ENCODE data around the gene FYN.
A peak's percentile ranks its signal among the peaks of the same experiment; 100 is the strongest.

The FYN gene

DNA sequence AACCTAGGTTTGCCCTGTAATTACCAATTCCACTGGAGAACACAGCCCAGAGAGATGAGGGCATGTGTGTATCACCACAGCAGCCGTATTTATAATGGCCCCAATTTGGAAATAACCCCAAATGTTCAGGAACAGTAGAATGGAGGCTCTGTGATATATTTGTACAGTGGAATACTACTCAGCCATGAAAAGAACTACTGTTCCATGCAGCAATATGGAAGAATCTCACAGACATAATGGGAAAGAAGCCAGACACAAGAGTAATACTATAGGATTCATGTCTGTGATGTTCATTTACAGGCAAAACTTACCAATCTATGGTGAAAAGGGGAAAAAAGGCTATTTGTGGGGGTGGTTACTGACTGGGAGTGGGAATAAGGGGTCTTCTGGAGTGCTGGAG lies 183.8 kb downstream of the FYN start:
- no peak for DNase-seq (ENCODE audit: low read depth, low spot score)
- H3K36me3 ChIP-seq (ENCODE audit: insufficient read depth, low read length), result peaks cover 91% of the 10 kb centered on the region
- TF ChIP-seq FOXP2 (optimal IDR thresholded peaks at IDR 0.05; ENCODE audit: control extremely low read depth, extremely low read length, insufficient read depth), result no peak
- no peak for TF ChIP-seq POLR2AphosphoS5 (IDR thresholded peaks at IDR 0.05; ENCODE audit: borderline replicate concordance, low read depth, low read length)
- no peak for TF ChIP-seq EZH2 (IDR thresholded peaks at IDR 0.05)
- no peaks in the 10 kb centered on the region for H3K9me3 ChIP-seq (ENCODE audit: low read depth, low read length)
- no peak overlapping the region for H3K9ac ChIP-seq (ENCODE audit: insufficient read length)
- no peak overlapping the region for H3K27ac ChIP-seq
- H3K4me3 ChIP-seq, result no peak overlapping the region

DNA sequence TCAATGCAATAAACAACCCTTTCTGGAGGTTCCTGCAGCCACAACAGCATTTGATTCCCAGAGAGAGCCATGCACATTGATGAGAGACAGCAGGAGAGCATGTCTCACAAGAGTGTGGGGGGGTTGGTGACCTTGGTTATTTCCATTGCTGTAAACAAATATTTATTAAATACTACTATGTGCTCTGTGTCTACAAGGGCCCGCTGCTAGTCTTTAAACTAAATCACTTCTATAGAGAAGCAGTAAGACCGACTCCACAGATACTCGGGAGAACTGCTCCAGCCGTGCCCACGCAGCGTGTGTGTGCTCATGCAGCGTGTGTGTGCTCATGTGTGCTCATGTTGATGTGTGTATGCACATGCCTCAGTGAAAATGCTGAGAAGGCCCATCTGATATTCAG lies 184.9 kb downstream of the FYN start:
- TF ChIP-seq POLR2AphosphoS5 (IDR thresholded peaks at IDR 0.05; ENCODE audit: borderline replicate concordance, low read depth, low read length) (no peak), EZH2 (IDR thresholded peaks at IDR 0.05) (no peak), FOXP2 (optimal IDR thresholded peaks at IDR 0.05; ENCODE audit: control extremely low read depth, extremely low read length, insufficient read depth) (no peak)
- Histone ChIP-seq H3K36me3 (ENCODE audit: insufficient read depth, low read length) (peaks cover 89% of the 10 kb centered on the region), H3K4me3 (no peak overlapping the region), H3K9ac (ENCODE audit: insufficient read length) (no peak overlapping the region), H3K27ac (no peak overlapping the region), H3K9me3 (ENCODE audit: low read depth, low read length) (no peaks in the 10 kb centered on the region)
- no peak for DNase-seq (ENCODE audit: low read depth, low spot score)

DNA sequence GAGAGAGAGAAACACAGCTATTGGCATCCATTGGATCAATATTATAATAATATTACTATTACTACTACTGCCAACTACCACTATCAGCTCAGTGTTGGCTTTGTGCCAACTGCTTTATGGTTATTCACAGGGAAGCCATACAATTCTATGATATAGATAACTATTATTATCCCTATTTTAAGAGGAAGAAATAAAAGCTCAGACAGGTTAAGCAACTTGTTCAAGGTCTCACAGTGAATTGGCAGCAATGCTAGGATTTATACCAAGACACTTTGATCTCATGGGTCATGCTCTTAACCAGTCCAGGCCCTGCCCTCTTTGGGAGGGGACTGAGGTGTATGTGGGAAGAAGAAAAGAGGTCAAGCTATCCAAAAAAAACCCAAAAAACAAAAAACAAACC lies 185.6 kb downstream of the FYN start:
- no peak for DNase-seq (ENCODE audit: low read depth, low spot score)
- Histone ChIP-seq H3K27ac (no peak overlapping the region), H3K36me3 (ENCODE audit: insufficient read depth, low read length) (peaks cover 84% of the 10 kb centered on the region), H3K9me3 (ENCODE audit: low read depth, low read length) (no peaks in the 10 kb centered on the region), H3K4me3 (no peak overlapping the region), H3K9ac (ENCODE audit: insufficient read length) (no peak overlapping the region)
- TF ChIP-seq FOXP2 (optimal IDR thresholded peaks at IDR 0.05; ENCODE audit: control extremely low read depth, extremely low read length, insufficient read depth) (no peak), POLR2AphosphoS5 (IDR thresholded peaks at IDR 0.05; ENCODE audit: borderline replicate concordance, low read depth, low read length) (peak; percentile 19; the same call in 1 of the 2 replicates)

DNA sequence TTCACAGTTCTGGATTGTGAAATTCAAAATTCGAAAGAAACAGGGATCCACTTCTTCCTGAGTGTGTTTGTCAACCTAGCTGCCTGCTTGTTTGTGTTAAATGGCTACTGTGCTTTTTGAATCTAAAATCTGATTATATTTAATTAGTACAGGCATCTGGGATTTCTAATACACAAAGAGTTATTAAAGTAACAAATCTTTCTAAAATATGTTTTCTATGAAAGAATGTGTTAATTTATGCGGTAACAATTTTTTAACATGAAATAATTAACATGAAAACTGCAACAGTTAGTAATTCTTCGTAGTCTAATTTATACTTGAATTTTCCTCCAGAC lies 186.4 kb downstream of the FYN start:
- Histone ChIP-seq H3K9ac (ENCODE audit: insufficient read length) (peak overlapping the region; percentile 40), H3K9me3 (ENCODE audit: low read depth, low read length) (no peaks in the 10 kb centered on the region), H3K4me3 (no peak overlapping the region), H3K36me3 (ENCODE audit: insufficient read depth, low read length) (peaks cover 84% of the 10 kb centered on the region), H3K27ac (no peak overlapping the region; the same call in 1 of the 2 replicates)
- no peak for TF ChIP-seq FOXP2 (optimal IDR thresholded peaks at IDR 0.05; ENCODE audit: control extremely low read depth, extremely low read length, insufficient read depth)
- no peak for TF ChIP-seq POLR2AphosphoS5 (IDR thresholded peaks at IDR 0.05; ENCODE audit: borderline replicate concordance, low read depth, low read length)
- no peak for DNase-seq (ENCODE audit: low read depth, low spot score)

DNA sequence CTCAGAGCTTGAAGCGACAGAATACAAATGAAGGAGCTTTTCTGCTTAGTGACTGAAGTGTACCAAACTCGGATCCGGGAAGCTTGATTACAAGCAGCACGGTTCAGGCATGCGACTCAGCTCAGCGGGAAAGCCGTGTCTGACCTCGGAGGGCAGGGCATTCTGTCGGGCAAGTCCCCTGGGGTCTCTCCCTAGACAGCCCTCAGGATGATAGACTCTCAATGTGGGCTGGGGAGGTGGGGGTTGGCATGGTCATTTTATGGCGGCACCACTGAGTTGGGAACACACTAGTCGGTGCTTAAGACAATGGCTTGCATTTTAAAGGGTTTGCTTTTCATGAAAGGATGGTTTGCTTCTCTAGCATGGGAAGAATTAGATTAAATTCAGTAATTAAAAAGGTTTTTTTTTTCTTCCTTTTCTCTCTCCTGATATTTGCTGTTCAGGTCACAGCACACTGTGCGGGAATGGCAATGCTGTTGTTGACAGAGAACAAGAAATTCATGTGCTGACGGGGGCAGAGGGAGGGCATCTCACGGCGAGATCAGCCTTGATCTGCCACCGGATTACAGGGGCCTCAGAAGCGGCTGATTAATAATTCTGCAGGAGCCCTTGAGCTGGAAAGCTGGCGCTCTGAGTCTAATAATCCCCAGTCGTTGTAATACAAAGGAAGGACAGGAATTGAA lies 186.9 kb downstream of the FYN start:
- TF ChIP-seq POLR2AphosphoS5 (IDR thresholded peaks at IDR 0.05; ENCODE audit: borderline replicate concordance, low read depth, low read length) (no peak), FOXP2 (optimal IDR thresholded peaks at IDR 0.05; ENCODE audit: control extremely low read depth, extremely low read length, insufficient read depth) (no peak), EZH2 (IDR thresholded peaks at IDR 0.05) (no peak)
- Histone ChIP-seq H3K9ac (ENCODE audit: insufficient read length) (no peak overlapping the region), H3K36me3 (ENCODE audit: insufficient read depth, low read length) (peaks cover 79% of the 10 kb centered on the region), H3K9me3 (ENCODE audit: low read depth, low read length) (no peaks in the 10 kb centered on the region), H3K4me3 (no peak overlapping the region), H3K27ac (no peak overlapping the region; the same call in 1 of the 2 replicates)
- no peak for DNase-seq (ENCODE audit: low read depth, low spot score)

DNA sequence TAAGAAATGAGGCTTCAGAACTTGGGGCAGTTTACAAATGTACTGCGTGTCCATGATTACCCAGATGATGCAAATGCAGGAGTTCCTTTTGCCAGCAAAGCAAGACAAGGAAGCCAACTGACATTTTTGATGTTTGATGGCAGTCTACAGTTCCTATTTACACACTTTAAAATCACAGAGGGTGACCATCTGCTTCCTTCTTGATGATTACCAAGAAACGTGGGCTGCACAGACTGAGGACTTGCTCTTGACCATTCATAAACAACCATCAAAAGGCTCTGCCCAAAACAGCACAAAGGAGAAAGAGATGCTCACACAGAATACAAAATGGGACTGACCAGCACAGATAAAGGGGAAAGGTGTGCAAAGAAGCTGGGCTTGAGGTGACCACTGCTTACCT lies 187.7 kb downstream of the FYN start:
- peaks cover 70% of the 10 kb centered on the region for H3K36me3 ChIP-seq (ENCODE audit: insufficient read depth, low read length)
- TF ChIP-seq FOXP2 (optimal IDR thresholded peaks at IDR 0.05; ENCODE audit: control extremely low read depth, extremely low read length, insufficient read depth), result no peak
- TF ChIP-seq POLR2AphosphoS5 (IDR thresholded peaks at IDR 0.05; ENCODE audit: borderline replicate concordance, low read depth, low read length), result no peak
- TF ChIP-seq EZH2 (IDR thresholded peaks at IDR 0.05), result no peak
- H3K27ac ChIP-seq, result no peak overlapping the region
- DNase-seq (ENCODE audit: low read depth, low spot score), result no peak
- H3K9me3 ChIP-seq (ENCODE audit: low read depth, low read length), result no peaks in the 10 kb centered on the region
- H3K9ac ChIP-seq (ENCODE audit: insufficient read length), result no peak overlapping the region
- no peak overlapping the region for H3K4me3 ChIP-seq

DNA sequence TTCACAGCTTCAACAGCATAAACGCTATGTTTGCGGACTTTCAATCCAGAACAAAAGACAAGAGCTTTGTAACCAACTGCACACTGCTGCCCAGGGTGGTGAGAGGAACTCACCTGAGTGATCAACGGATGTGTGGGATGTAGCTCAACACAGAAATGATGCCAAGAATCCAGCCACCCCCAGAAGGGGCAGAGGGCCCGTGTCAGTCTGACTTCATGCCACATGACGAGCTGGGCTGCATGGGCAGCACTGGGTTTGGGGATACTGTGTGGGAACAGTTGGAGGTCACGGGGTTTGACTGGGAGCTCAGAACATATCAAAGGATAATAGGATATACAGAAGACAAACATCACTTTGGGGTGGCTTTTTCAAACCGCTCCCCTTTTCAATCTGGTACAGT lies 188.2 kb downstream of the FYN start:
- no peak for TF ChIP-seq EZH2 (IDR thresholded peaks at IDR 0.05)
- no peak for TF ChIP-seq POLR2AphosphoS5 (IDR thresholded peaks at IDR 0.05; ENCODE audit: borderline replicate concordance, low read depth, low read length)
- no peak for TF ChIP-seq FOXP2 (optimal IDR thresholded peaks at IDR 0.05; ENCODE audit: control extremely low read depth, extremely low read length, insufficient read depth)

DNA sequence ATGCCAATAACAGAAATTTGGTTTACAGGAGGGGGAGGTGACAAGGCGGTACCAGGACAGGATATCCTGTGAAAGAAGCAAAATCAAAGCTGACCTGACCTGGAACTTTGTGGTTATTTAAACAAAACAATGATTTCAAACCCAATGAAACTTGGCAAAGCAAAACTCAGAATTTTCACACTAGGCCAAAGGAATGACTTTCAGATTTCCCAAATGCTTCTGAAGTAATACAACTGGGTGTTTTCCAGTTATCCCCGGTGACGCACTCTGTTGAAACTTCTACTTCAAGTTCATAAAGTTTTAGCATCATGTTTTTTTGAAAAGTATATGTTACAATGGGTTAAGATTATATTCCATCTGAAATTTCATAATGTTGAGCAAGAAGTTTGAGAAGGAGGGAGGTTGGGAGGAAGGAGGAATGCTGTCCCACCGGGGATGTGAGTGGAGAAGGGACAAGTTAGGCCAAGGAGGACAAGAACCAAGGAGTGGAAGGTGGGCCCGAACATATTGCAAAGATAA lies 189.4 kb downstream of the FYN start:
- Histone ChIP-seq H3K9ac (ENCODE audit: insufficient read length) (no peak overlapping the region), H3K4me3 (no peak overlapping the region), H3K9me3 (ENCODE audit: low read depth, low read length) (no peaks in the 10 kb centered on the region), H3K27ac (no peak overlapping the region), H3K36me3 (ENCODE audit: insufficient read depth, low read length) (peaks cover 60% of the 10 kb centered on the region)
- TF ChIP-seq POLR2AphosphoS5 (IDR thresholded peaks at IDR 0.05; ENCODE audit: borderline replicate concordance, low read depth, low read length), result no peak
- no peak for TF ChIP-seq FOXP2 (optimal IDR thresholded peaks at IDR 0.05; ENCODE audit: control extremely low read depth, extremely low read length, insufficient read depth)
- TF ChIP-seq EZH2 (IDR thresholded peaks at IDR 0.05), result no peak
- DNase-seq (ENCODE audit: low read depth, low spot score), result no peak

More for the DNA sequence above, 188.2 kb downstream of the FYN start:
- H3K9me3 ChIP-seq (ENCODE audit: low read depth, low read length), result no peaks in the 10 kb centered on the region
- H3K27ac ChIP-seq, result no peak overlapping the region
- no peak overlapping the region for H3K4me3 ChIP-seq
- no peak overlapping the region for H3K9ac ChIP-seq (ENCODE audit: insufficient read length)
- peaks cover 66% of the 10 kb centered on the region for H3K36me3 ChIP-seq (ENCODE audit: insufficient read depth, low read length)
- no peak for DNase-seq (ENCODE audit: low read depth, low spot score)

DNA sequence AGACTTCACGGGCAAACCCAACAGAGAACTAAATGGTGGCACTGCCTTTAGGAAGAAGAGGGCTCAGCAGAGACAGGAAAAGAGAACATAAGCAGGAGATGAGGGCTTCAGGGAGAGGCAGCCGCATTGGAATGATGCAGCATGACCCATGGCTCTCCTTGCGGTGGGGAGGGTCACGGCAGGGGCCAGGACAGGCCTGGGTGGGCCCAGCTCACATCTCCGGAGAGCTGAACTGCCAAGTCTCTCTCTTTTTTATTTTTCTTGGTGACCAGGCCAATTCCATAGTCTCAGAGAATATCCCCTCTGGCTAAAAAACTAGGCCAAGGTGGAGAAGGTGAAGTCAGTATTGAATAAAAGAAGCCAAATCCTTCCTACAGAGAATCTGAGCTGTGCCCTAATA lies 190.1 kb downstream of the FYN start:
- Histone ChIP-seq H3K27ac (no peak overlapping the region), H3K36me3 (ENCODE audit: insufficient read depth, low read length) (peaks cover 58% of the 10 kb centered on the region), H3K9me3 (ENCODE audit: low read depth, low read length) (no peaks in the 10 kb centered on the region), H3K4me3 (no peak overlapping the region), H3K9ac (ENCODE audit: insufficient read length) (no peak overlapping the region)
- DNase-seq (ENCODE audit: low read depth, low spot score), result no peak
- TF ChIP-seq FOXP2 (optimal IDR thresholded peaks at IDR 0.05; ENCODE audit: control extremely low read depth, extremely low read length, insufficient read depth) (no peak), EZH2 (IDR thresholded peaks at IDR 0.05) (no peak), POLR2AphosphoS5 (IDR thresholded peaks at IDR 0.05; ENCODE audit: borderline replicate concordance, low read depth, low read length) (no peak)
